RWPE1 (cell line): ENCODE data around the gene MYH7.
"Not testable (repeated sequence)": the region's sequence is repeated elsewhere in the genome, so short reads cannot be mapped to it uniquely, and the experiment has no call there.

Source experiments
- CTCF ChIA-PET: fragments of 350-600 bp; sonication (Branson Sonifier 250); formaldehyde crosslinking; extraction: SDS; loops from one replicate; lab custom pipeline; 2021; lab: Yijun Ruan, JAX
- POLR2A ChIA-PET: fragments of 400-600 bp; formaldehyde crosslinking; extraction: SDS; loops from one replicate; lab custom pipeline; 2020; ENCODE audit warnings: antibody characterized with exemption; ENCODE audit not compliant: low non-redundant PET; lab: Yijun Ruan, JAX
- DNase-seq: peaks from one replicate; pipeline ENCODE4 v3.0.0; 2012; ENCODE audit warnings: low spot score
- H3K27ac ChIP-seq: fragments of 450-650 bp; 2 replicates; pipeline ENCODE4 v1.5.1; 2017
- TF ChIP-seq, protein P1 (sequence below): fragments of 450-650 bp; conservative IDR thresholded peaks from 2 replicates; pipeline ENCODE4 v1.5.1; 2017; ENCODE audit warnings: low read depth, mild to moderate bottlenecking

The MYH7 gene

DNA sequence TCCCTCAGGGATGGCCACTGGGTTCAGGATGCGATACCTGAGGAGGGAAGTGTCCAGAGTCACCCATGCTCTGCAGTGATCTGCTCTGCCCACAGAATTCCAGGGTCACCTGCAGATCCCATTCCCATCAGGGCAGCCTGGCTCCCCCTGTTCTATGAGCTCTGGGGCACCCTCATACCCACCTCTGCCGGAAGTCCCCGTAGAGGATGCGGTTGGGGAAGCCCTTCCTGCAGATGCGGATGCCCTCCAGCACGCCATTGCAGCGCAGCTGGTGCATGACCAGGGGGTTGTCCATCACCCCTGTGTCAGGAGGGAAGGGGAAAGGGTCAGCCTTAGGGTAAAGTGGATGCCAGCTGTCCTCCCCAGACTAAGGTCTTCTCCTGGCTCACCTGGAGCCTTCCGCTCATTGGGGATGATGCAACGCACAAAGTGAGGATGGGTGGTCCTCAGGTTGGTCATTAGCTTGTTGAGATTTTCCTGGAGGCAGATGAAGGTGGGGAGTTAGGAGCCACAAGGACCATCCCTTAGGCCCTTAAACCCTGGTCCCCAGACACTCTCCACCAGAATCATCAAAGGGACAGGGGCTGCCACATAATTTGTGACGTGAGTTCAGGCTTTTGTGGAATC lies 38.6 kb downstream of the MYH7 start:
- DNase-seq: no peak
- H3K27ac ChIP-seq: no peak overlapping the region
- ChIA-PET POLR2A (no interaction called here), CTCF (no interaction called here)
- TF ChIP-seq, protein P1, sequence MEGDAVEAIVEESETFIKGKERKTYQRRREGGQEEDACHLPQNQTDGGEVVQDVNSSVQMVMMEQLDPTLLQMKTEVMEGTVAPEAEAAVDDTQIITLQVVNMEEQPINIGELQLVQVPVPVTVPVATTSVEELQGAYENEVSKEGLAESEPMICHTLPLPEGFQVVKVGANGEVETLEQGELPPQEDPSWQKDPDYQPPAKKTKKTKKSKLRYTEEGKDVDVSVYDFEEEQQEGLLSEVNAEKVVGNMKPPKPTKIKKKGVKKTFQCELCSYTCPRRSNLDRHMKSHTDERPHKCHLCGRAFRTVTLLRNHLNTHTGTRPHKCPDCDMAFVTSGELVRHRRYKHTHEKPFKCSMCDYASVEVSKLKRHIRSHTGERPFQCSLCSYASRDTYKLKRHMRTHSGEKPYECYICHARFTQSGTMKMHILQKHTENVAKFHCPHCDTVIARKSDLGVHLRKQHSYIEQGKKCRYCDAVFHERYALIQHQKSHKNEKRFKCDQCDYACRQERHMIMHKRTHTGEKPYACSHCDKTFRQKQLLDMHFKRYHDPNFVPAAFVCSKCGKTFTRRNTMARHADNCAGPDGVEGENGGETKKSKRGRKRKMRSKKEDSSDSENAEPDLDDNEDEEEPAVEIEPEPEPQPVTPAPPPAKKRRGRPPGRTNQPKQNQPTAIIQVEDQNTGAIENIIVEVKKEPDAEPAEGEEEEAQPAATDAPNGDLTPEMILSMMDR: no peak

DNA sequence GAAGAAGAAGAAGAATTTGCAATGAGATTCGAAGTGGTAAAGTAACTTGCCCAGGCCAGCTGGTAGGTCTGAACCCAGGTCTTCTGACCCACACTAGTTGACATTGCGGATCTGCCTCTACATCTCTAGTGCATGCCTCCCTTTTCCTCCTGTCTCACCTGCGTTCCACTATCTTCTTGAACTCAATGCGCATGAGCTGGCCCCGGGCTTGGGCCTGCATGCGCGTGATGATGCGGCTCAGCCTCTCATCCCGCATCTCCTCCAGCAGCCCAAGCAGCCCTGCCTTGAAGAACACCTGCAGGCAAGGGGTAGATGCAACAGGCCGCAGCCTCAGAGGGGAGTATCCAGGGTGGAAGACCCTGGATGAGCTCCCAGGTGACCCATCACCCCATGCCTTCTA lies 39.3 kb downstream of the MYH7 start:
- H3K27ac ChIP-seq: no peak overlapping the region
- no peak for DNase-seq
- ChIA-PET POLR2A (no interaction called here), CTCF (no interaction called here)
- TF ChIP-seq, protein P1: no peak

DNA sequence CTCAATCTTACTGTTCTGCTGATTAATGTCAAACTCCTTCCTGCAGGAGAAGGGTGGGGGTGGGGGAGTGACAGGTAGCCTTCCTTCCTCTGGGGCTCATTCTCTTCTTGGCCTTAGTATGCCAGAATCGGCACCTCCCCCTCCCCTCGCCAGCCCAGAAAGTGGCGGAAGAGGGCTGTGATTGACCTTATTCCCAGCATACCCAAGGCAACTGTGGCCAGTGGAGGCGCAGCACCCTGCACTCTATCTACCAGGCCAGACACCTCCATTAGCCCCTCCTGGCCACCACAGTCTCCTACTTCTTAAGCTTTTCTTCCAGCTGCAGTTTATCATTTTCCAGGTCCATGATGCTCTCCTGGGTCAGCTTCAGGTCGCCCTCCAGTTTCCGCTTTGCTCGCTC lies 42.8 kb downstream of the MYH7 start:
- ChIA-PET POLR2A (no interaction called here), CTCF (interaction anchor here (1.0 to 1.5 kb wide), 3 partner anchors 13 to 239 kb away, joined by 3 to 8 read pairs (median 6); no protein-coding TSS in a partner anchor)
- no peak for DNase-seq
- TF ChIP-seq, protein P1: no peak
- no peak overlapping the region for H3K27ac ChIP-seq

GRCh38 chr14:23389871-23390270 lies 45.6 kb downstream of the MYH7 start:
- H3K27ac ChIP-seq, POLR2A ChIA-PET, DNase-seq: not testable (repeated sequence)
- CTCF ChIA-PET: interaction anchor here (0.6 kb wide), 1 partner anchor 96 kb away, joined by 4 read pairs; no protein-coding TSS in a partner anchor

DNA sequence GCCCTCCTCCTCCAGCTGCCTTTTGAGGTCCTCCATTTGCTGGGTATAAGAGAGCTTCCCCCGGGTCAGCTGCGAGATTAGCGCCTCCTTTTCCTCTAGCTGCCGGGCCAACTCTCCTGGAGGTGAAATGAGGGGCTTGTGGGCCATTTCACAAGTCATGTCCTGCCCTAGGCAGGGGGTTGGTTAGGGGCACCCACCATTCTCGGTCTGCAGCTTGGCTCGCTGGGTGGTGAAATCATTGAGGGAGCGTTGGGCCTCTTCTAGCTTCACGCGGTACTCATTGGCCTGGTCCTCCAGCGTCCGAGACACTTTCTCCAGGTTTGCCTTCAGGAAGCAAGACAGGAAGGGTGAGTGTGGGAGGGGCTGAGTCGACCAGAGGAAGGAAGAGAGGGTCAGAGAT lies 46.1 kb downstream of the MYH7 start:
- CTCF ChIA-PET: interaction anchor here (1.6 kb wide), 1 partner anchor 9 kb away, joined by 8 read pairs; no protein-coding TSS in a partner anchor
- no peak for DNase-seq
- no peak overlapping the region for H3K27ac ChIP-seq
- TF ChIP-seq, protein P1: no peak
- POLR2A ChIA-PET: no interaction called here

GRCh38 chr14:23388996-23389395 lies 46.5 kb downstream of the MYH7 start:
- DNase-seq: no peak
- H3K27ac ChIP-seq: no peak overlapping the region
- CTCF ChIA-PET: interaction anchor here (1.6 kb wide), 1 partner anchor 9 kb away, joined by 8 read pairs; no protein-coding TSS in a partner anchor
- TF ChIP-seq, protein P1: no peak
- POLR2A ChIA-PET: no interaction called here
